Stomach smooth muscle (tissue), 2 donors: ENCODE results near the gene RPUSD1.

Experiments used
- H3K27ac ChIP-seq: one replicate; pipeline ENCODE4 v1.7.0; 2013; ENCODE audit warnings: mild to moderate bottlenecking, low read length, inconsistent platforms
- H3K27me3 ChIP-seq, 2 donors: one replicate each; pipeline ENCODE4 v1.7.0; 2013; ENCODE audit warnings: low read length in 2 of 2; ENCODE audit not compliant: insufficient read depth in 2 of 2, control insufficient read depth in 1 of 2
- H3K36me3 ChIP-seq, 2 donors: one replicate each; pipeline ENCODE4 v1.7.0; 2013; ENCODE audit warnings: low read length in 2 of 2; ENCODE audit not compliant: control insufficient read depth in 2 of 2, insufficient read depth in 2 of 2
- H3K4me1 ChIP-seq: one replicate; pipeline ENCODE4 v1.7.0; 2013; ENCODE audit warnings: low read length; ENCODE audit not compliant: control insufficient read depth, insufficient read depth
- H3K4me3 ChIP-seq, 2 donors: one replicate each; pipeline ENCODE4 v1.7.0; 2013; ENCODE audit warnings: low read length in 2 of 2
- H3K9ac ChIP-seq, 2 donors: one replicate each; pipeline ENCODE4 v1.7.0; 2013; ENCODE audit warnings: low read length in 2 of 2, mild to moderate bottlenecking in 1 of 2
- H3K9me3 ChIP-seq, 2 donors: one replicate each; pipeline ENCODE4 v1.7.0; 2013; ENCODE audit warnings: low read length in 2 of 2; ENCODE audit not compliant: control insufficient read depth in 2 of 2
- donor health status: healthy.
- donor health status: Pancreatic carcinoma.

RPUSD1 gene

DNA sequence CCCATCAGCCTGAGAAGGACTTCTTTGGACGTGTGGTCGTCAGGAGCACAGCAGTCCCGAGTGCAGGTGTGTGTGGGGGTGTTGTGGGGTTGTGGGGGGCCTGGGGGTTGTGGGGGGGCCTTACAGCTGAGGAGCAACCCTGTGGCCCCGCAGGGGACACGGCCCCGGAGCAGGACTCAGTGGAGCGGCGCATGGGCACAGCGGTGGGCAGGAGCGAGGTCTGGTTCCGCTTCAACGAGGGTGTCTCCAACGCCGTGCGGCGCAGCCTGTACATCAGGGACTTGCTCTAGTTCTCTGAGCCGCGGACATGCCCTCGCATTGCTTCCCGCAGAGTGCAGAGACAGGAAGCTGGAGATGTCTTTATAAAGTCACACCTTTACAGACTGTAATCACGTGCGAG is 9.5 kb upstream of the RPUSD1 start:
- Histone ChIP-seq H3K4me1 (no peaks in the 10 kb centered on the region), H3K27ac (no peak overlapping the region), H3K27me3 (peaks cover 20 to 33% of the 10 kb centered on the region in 2 donors), H3K4me3 (no peak overlapping the region), H3K9me3 (no peaks in the 10 kb centered on the region), H3K9ac (no peak overlapping the region), H3K36me3 (no peaks in the 10 kb centered on the region)

DNA sequence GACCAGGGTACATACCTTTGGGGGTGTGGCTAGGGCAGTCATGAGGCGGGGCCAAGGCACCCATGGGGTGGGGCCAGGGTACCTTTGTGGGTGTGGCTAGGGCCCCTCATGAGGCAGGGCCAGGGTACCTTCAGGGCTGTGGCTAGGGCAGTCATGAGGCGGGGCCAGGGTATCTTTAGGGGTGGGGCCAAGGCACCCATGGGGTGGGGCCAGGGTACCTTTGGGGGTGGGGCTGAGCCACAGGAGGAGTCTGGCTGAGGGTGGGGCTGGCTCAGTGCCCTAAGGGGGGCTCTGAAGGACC is 8.9 kb upstream of the RPUSD1 start:
- Histone ChIP-seq H3K4me3 (no peak overlapping the region), H3K27me3 (peaks cover 17 to 28% of the 10 kb centered on the region in 2 donors), H3K9me3 (no peaks in the 10 kb centered on the region), H3K9ac (no peak overlapping the region), H3K4me1 (no peaks in the 10 kb centered on the region), H3K36me3 (no peaks in the 10 kb centered on the region), H3K27ac (no peak overlapping the region)

DNA sequence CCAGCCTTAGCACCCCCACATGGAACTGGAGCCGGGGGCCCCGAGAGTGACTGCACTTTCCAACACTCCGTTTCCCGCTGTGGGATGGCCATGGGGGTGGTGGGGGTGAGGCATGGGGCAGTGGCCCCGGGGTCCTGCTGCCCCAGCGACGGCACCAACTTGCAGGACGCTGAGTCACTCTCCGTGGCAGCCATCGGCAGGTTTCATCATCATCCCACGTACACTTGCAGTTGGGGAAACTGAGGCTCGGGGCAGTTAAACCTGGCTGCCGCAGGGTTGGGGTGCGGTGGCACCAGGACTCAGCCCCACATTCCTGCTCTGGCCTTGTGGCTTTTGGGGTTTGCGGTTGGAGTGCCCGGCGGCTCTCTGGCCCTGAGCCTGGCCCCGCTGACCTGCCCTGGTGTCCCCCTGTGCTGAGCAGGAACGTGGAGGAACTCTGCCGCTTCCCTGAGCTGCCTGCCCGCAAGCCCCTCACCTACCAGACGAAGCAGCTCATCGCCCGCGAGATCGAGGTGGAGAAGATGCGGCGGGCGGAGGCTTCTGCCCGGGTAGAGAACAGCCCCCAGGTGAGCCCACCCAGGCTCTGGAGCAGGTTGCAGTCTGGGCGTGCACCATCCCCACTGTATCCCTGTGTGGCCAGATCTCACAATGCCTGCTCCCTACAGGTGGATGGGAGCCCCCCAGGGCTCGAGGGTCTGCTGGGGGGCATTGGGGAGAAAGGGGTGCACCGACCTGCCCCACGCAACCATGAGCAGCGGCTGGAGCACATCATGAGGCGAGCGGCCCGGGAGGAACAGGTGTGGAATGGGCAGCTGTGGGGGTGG is 8.3 kb upstream of the RPUSD1 start:
- Histone ChIP-seq H3K36me3 (no peaks in the 10 kb centered on the region), H3K4me1 (no peaks in the 10 kb centered on the region), H3K9ac (no peak overlapping the region), H3K9me3 (no peaks in the 10 kb centered on the region), H3K27me3 (peaks cover 17 to 25% of the 10 kb centered on the region in 2 donors), H3K4me3 (no peak overlapping the region), H3K27ac (no peak overlapping the region)

DNA sequence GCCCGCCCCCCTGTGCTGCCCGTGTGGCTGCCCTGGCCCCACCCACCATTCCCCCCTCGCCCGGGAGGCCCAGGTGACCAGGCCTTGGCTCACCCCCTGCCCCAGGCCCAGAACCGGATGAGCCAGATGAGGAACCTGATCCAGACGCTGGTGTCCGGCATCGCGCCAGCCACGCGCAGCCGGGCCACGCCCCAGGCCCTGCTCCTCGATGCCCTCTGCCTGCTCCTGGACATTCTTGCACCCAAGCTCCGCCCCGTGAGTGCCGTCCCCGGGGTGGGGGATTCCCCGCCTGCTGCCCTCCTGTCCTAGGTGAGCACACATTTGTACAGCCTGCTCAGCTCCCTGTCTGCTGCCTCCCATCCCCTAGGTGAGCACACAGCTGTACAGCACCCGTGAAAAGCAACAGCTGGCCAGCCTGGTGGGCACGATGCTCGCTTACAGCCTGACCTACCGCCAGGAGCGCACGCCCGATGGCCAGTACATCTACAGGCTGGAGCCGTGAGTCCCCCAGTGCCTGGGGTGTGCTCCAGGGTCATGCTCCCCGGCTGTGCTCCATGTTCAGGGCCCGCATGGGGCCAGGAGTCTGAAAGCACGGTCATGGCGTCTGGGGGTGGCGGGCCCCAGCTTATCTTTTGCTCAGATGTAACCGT is 7.5 kb upstream of the RPUSD1 start:
- H3K4me1 ChIP-seq = no peaks in the 10 kb centered on the region
- H3K27ac ChIP-seq = no peak overlapping the region

DNA sequence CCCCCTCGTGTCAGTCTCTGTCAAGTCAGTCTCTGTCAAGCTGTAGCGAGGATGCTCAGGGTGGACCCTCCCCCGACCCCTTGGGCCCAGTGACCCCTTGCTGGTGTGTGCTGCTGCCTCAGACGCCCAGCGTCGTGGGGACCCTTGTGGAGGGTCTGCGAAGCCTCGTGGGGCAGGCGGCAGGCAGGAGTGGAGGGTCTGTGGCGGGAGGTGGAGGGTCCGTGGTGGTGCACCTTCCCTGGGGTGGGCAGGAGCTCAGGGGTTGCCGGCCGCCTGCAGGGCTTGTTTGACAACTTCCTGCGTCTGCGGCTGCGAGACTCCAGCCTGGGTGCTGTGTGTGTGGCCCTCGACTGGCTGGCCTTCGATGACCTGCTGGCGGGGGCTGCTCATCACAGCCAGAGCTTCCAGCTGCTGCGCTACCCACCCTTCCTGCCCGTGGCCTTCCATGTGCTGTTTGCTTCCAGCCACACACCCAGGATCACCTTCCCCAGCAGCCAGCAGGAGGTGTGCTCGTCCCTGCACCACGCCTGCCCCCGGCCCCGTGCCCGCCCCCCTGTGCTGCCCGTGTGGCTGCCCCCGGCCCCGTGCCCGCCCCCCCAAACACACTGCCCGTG is 6.8 kb upstream of the RPUSD1 start:
- H3K4me3 ChIP-seq = no peak overlapping the region
- no peak overlapping the region for H3K27ac ChIP-seq
- peaks cover 10 to 13% of the 10 kb centered on the region in 2 donors for H3K27me3 ChIP-seq
- no peaks in the 10 kb centered on the region for H3K9me3 ChIP-seq
- no peak overlapping the region for H3K9ac ChIP-seq
- no peaks in the 10 kb centered on the region for H3K4me1 ChIP-seq
- peaks cover 0 to 2% of the 10 kb centered on the region in 2 donors for H3K36me3 ChIP-seq

More for the DNA sequence above, 7.5 kb upstream of the RPUSD1 start:
- peaks cover 0 to 2% of the 10 kb centered on the region in 2 donors for H3K36me3 ChIP-seq
- no peak overlapping the region for H3K9ac ChIP-seq
- no peak overlapping the region for H3K4me3 ChIP-seq
- no peaks in the 10 kb centered on the region for H3K9me3 ChIP-seq
- H3K27me3 ChIP-seq = peaks cover 15 to 17% of the 10 kb centered on the region in 2 donors

DNA sequence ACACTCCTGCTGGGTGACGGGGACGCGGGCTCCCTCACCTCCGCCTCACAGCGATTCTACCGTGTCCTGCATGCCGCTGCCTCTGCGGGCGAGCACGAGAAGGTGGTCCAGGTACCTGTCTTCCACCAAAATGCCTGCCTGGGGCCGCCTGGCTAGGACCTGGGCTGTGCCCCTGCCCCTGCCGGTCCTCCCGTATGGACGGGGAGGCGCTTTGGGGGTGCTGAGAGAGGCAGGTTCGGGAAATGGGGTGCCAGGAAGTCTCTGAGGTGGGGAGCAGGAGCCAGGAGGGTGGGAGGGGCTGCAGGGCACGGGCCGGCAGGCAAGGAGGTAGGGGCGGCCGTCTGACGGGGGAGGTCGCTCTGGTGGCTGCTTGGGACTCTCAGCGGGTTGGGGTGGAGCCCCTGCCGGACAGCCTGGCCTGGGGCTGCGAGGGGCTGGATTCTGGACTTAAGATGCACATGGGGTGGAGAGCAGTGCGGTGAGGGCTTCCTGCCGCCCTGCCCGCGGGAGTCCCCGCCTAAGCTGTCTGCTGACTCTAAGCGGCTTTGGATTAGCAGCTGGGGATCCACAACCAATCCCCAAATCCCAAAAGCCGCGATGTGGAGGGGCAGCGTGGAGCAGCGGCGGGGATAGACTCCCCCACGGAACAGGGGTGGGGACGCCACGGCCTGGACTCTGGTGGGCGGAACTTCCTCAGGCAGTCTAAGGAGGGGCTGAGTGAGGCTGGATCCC is 6.1 kb upstream of the RPUSD1 start:
- Histone ChIP-seq H3K27me3 (peaks cover 7 to 10% of the 10 kb centered on the region in 2 donors), H3K27ac (no peak overlapping the region), H3K4me3 (no peak overlapping the region), H3K9me3 (no peaks in the 10 kb centered on the region), H3K9ac (no peak overlapping the region), H3K4me1 (no peaks in the 10 kb centered on the region), H3K36me3 (peaks cover 0 to 2% of the 10 kb centered on the region in 2 donors)

DNA sequence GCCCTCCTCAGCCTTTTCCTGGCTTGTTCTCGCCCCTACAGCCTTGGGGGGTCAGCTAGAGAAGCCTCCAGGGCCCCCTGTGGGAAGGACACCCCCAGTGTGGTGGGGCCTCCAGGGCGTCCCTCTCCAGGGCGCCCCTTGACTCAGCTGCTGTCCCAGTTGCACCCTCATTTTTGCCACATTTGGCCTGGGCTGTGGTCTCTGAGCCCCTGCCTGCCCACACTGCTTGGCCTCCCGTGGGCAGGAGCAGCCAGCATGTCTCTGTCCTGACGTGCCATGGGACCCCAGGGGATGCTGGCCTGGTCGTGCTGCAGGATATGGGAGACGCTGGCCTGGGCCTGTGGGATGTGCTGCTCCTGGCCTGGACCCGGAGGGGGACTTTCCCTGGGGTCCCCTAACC is 5.2 kb upstream of the RPUSD1 start:
- peaks cover 4 to 5% of the 10 kb centered on the region in 2 donors for H3K27me3 ChIP-seq
- H3K27ac ChIP-seq = no peak overlapping the region
- peaks cover 0 to 2% of the 10 kb centered on the region in 2 donors for H3K36me3 ChIP-seq
- no peak overlapping the region for H3K9ac ChIP-seq
- peaks cover 8% of the 10 kb centered on the region for H3K4me1 ChIP-seq
- no peaks in the 10 kb centered on the region for H3K9me3 ChIP-seq
- H3K4me3 ChIP-seq = no peak overlapping the region

DNA sequence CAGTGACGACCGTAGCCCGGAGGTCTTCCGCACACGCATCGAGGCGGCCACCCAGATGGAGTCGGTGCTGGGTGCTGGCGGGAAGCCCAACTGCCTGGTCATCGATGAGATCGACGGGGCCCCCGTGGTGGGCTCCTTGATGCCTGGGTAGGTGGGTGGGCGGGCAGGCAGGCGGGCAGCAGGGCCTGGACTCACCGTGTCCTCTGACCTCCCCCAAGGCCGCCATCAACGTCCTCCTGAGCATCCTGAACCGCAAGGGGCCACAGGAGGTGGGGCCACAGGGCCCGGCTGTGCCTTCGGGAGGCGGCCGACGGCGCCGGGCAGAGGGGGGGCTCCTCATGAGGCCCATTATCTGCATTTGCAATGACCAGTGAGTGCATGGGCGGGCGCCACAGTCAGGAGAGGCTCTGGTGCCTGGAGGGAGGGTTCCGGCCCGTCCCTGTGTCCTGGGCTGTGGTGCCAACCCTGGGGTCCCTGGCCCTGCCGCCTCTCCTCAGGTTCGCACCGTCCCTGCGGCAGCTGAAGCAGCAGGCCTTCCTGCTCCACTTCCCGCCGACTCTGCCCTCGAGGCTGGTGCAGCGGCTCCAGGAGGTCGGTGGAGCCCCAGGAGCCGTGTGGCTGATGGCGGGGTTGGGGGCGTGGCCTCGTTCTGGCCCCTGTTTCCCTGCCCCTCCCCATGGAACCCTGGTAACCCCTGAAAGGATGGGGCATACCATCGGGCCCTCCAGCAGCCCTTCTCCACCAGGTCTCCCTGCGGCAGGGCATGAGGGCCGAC is 4.2 kb upstream of the RPUSD1 start:
- Histone ChIP-seq H3K4me1 (peaks cover 13% of the 10 kb centered on the region), H3K27me3 (peaks cover 4% of the 10 kb centered on the region in 2 donors), H3K9me3 (no peaks in the 10 kb centered on the region), H3K9ac (no peak overlapping the region), H3K4me3 (no peak overlapping the region), H3K27ac (no peak overlapping the region), H3K36me3 (peaks cover 0 to 2% of the 10 kb centered on the region in 2 donors)

DNA sequence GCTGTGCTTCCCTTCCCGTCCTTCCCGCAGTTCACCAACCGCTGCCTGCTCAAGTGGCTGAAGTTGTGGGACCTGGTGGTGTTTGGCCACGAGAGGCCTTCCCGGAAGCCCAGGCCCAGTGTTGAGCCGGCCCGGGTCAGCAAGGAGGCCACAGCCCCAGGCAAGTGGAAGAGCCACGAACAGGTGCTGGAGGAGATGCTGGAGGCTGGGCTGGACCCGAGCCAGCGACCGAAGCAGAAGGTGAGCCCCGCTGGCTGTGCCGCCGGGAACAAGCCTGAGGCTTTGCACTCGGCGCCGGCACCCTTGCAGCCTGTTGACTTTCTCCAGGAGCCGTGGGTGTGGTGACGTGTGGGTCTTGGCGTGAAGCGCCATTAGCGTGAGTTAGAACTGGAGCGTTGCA is 3.0 kb upstream of the RPUSD1 start:
- Histone ChIP-seq H3K36me3 (peaks cover 0 to 6% of the 10 kb centered on the region in 2 donors), H3K27ac (no peak overlapping the region), H3K27me3 (no peaks in the 10 kb centered on the region), H3K9me3 (no peaks in the 10 kb centered on the region), H3K4me1 (peaks cover 18% of the 10 kb centered on the region), H3K9ac (no peak overlapping the region), H3K4me3 (no peak overlapping the region)

DNA sequence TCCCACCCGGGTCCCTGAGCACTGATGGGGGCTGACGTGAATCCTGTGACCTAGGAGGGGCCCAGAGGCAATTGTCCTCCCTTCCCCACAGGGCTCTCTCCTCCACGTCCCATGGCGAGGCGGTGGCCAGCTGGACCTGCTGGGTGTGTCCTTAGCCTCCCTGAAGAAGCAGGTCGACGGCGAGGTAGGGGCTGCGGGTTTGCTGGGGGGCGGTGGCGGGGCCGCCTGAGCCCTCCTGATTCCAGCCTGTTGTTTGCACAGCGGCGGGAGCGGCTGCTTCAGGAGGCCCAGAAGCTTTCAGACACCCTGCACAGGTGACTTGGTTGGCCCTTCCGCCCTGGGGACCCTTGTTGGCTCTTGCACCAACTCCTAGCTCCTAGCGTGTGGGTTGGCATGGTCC is 1.9 kb upstream of the RPUSD1 start:
- Histone ChIP-seq H3K9ac (no peak overlapping the region), H3K9me3 (no peaks in the 10 kb centered on the region), H3K4me1 (peaks cover 18% of the 10 kb centered on the region), H3K36me3 (peaks cover 0 to 8% of the 10 kb centered on the region in 2 donors), H3K4me3 (no peak overlapping the region), H3K27me3 (no peaks in the 10 kb centered on the region), H3K27ac (no peak overlapping the region)
